SK-N-SH (cell line): ENCODE results near the gene CEACAM4. TPM values are rescaled to one million over a fixed set of nuclear protein-coding genes. Genes with fewer than 3 reads are reported as not detected.

Experiments used
- CTCF ChIA-PET: fragments of 300-600, 350-600 bp; formaldehyde crosslinking; extraction: SDS; loops from one replicate; lab custom pipeline; 2021; lab: Yijun Ruan, JAX
- POLR2A ChIA-PET: fragments of 350-600 bp; sonication (Branson Sonifier 250); formaldehyde crosslinking; extraction: SDS; loops from one replicate; lab custom pipeline; 2020; ENCODE audit warnings: antibody characterized with exemption, inconsistent platforms; lab: Yijun Ruan, JAX
- DNase-seq: peaks from one replicate; pipeline ENCODE4 v3.0.0; 2012
- H2AFZ ChIP-seq: fragments of 200-600 bp; sonication (generic); 2 replicates; pipeline ENCODE4 v1.8.1; 2016; ENCODE audit warnings: antibody characterized with exemption, mild to moderate bottlenecking, low read depth
- H3F3A ChIP-seq: fragments of 200-600 bp; sonication (generic); replicated peaks from 2 replicates; pipeline ENCODE3; 2016; ENCODE audit warnings: antibody characterized with exemption, mild to moderate bottlenecking; ENCODE audit not compliant: insufficient read depth
- H3K27ac ChIP-seq, 2 experiments: fragments of 200-500 bp in 1 of 2; fragments of 200-600 bp in 1 of 2; sonication (Bioruptor generic) in 1 of 2; sonication (generic), shearing (Covaris generic) in 1 of 2; 2 replicates each; pipeline versions ENCODE4 v1.5.1 to v1.6.1; 2014 to 2016; ENCODE audit warnings: low read depth in 2 of 2, inconsistent platforms in 1 of 2, low read length in 1 of 2, mild to moderate bottlenecking in 1 of 2, mixed read lengths in 1 of 2
- H3K27me3 ChIP-seq: fragments of 200-600 bp; sonication (generic), shearing (Covaris generic); 2 replicates; pipeline ENCODE4 v1.6.1; 2016; ENCODE audit warnings: mixed run types; ENCODE audit not compliant: insufficient read depth
- H3K36me3 ChIP-seq, 2 experiments: fragments of 200-500 bp in 1 of 2; fragments of 200-600 bp in 1 of 2; sonication (Bioruptor generic) in 1 of 2; sonication (generic) in 1 of 2; replicated peaks in 1 of 2; 2 replicates each; pipeline versions ENCODE3 to v1.5.1; 2014 to 2016; ENCODE audit warnings: low read length in 1 of 2, mild to moderate bottlenecking in 1 of 2; ENCODE audit not compliant: insufficient read depth in 2 of 2, control insufficient read depth in 1 of 2
- H3K4me1 ChIP-seq, 2 experiments: fragments of 200-500 bp in 1 of 2; fragments of 200-600 bp in 1 of 2; sonication (Bioruptor generic) in 1 of 2; sonication (generic), shearing (Covaris generic) in 1 of 2; 2 replicates each; pipeline versions ENCODE4 v1.5.1 to v1.6.1; 2014 to 2016; ENCODE audit warnings: low read depth in 1 of 2, low read length in 1 of 2, mixed run types in 1 of 2; ENCODE audit not compliant: insufficient read depth in 2 of 2, control insufficient read depth in 1 of 2
- H3K4me2 ChIP-seq: fragments of 200-600 bp; sonication (generic), shearing (Covaris generic); 2 replicates; pipeline ENCODE4 v1.6.1; 2017; ENCODE audit warnings: mixed run types
- H3K4me3 ChIP-seq, 2 experiments: fragments of 200-500 bp in 1 of 2; fragments of 200-600 bp in 1 of 2; sonication (Bioruptor generic) in 1 of 2; sonication (generic), shearing (Covaris generic) in 1 of 2; 2 replicates each; pipeline versions ENCODE4 v1.5.1 to v1.8.1; 2014 to 2016; ENCODE audit warnings: low read depth in 2 of 2, inconsistent platforms in 1 of 2, low read length in 1 of 2, mild to moderate bottlenecking in 1 of 2, mixed read lengths in 1 of 2, moderate library complexity in 1 of 2
- H3K79me2 ChIP-seq: fragments of 200-600 bp; sonication (generic); 2 replicates; pipeline ENCODE4 v1.8.1; 2017; ENCODE audit warnings: mild to moderate bottlenecking; ENCODE audit not compliant: insufficient read depth
- H3K9ac ChIP-seq: fragments of 200-600 bp; sonication (generic); 2 replicates; pipeline ENCODE4 v1.6.1; 2017; ENCODE audit warnings: mixed run types
- H3K9me2 ChIP-seq: fragments of 200-600 bp; sonication (generic); 2 replicates; pipeline ENCODE4 v1.6.1; 2017; ENCODE audit warnings: mixed run types
- H3K9me3 ChIP-seq: fragments of 200-600 bp; sonication (generic); 2 replicates; pipeline ENCODE4 v1.6.1; 2017; ENCODE audit warnings: mixed run types, mild to moderate bottlenecking, moderate library complexity
- H4K20me1 ChIP-seq: fragments of 200-600 bp; sonication (generic); 2 replicates; pipeline ENCODE4 v1.6.1; 2017; ENCODE audit warnings: mild to moderate bottlenecking, mixed run types; ENCODE audit not compliant: insufficient read depth
- ELF1 ChIP-seq: IDR thresholded peaks from 2 replicates; pipeline ENCODE4 v1.4.0; 2012
- FOSL2 ChIP-seq: IDR thresholded peaks from 2 replicates; pipeline ENCODE4 v1.4.0; 2012; ENCODE audit warnings: low read depth, mild to moderate bottlenecking, moderate library complexity, borderline replicate concordance
- GABPA ChIP-seq: IDR thresholded peaks from 2 replicates; pipeline ENCODE4 v1.4.0; 2012; ENCODE audit warnings: low read depth, mild to moderate bottlenecking
- GATA2 ChIP-seq: sonication (generic); formaldehyde crosslinking; IDR thresholded peaks from 2 replicates; pipeline ENCODE4 v1.5.0; 2020; ENCODE audit warnings: mild to moderate bottlenecking, missing genetic modification reagents
- IRF3 ChIP-seq: fragments of 150-350 bp; IDR thresholded peaks from 2 replicates; pipeline ENCODE4 v1.6.1; 2016; ENCODE audit warnings: mild to moderate bottlenecking, low read depth, low read length
- NRF1 ChIP-seq: IDR thresholded peaks from 2 replicates; pipeline ENCODE4 v1.6.1; 2012; ENCODE audit warnings: low read depth, mild to moderate bottlenecking, low read length
- RAD21 ChIP-seq: IDR thresholded peaks from 2 replicates; pipeline ENCODE4 v1.6.1; 2012; ENCODE audit warnings: mild to moderate bottlenecking, low read length
- RCOR1 ChIP-seq: fragments of 150-350 bp; IDR thresholded peaks from 2 replicates; pipeline ENCODE4 v1.6.1; 2017; ENCODE audit warnings: antibody characterized with exemption, low read length
- REST ChIP-seq: IDR thresholded peaks from 2 replicates; pipeline ENCODE4 v1.6.1; 2012; ENCODE audit warnings: mild to moderate bottlenecking, low read depth, low read length, moderate library complexity
- SMC3 ChIP-seq: IDR thresholded peaks from 2 replicates; pipeline ENCODE4 v1.6.1; 2012; ENCODE audit warnings: low read depth, low read length, improper control_type of control experiment
- TAF1 ChIP-seq: IDR thresholded peaks from 2 replicates; pipeline ENCODE4 v1.6.1; 2012; ENCODE audit warnings: low read depth, mild to moderate bottlenecking, low read length, moderate library complexity, borderline replicate concordance
- WGBS: methylation state at CpG from one replicate; pipeline ENCODE4 v1.1.6; 2017; ENCODE audit warnings: low lambda C conversion rate; 5-methylcytosine and 5-hydroxymethylcytosine counted together
- polyA plus RNA-seq, 3 experiments: library from polyadenylated mRNA; depleted of rRNA; stranded (reverse); fragments of >200 nt; gene quantifications; 2 replicates each; pipeline ENCODE4 v1.2.3, GENCODE V29; 2012

The CEACAM4 gene
- polyA plus RNA-seq, 1 of the 3 experiments (the other 2 are of a cell fraction): not detected

DNA sequence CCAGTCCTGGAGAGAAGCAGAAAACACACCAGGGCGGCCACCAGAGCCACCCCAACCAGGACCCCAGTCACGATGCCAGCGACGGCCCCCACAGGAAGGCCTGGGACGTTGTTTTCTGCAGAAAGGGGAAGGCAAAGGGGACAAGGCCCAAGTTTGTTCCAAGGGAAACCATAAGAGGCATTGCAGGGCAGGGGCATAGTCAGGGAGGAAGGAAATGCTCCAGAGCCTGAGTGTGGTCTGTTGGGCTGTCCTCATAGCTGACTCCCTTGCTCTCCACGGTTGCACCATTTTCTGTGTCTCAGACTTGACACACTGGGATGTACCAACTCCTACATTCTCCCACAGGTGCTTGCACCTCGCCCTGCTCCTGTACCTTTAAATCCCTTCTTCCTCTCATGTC lies 5.2 kb downstream of the CEACAM4 start:
- WGBS: 4% methylated on average over 7 of the region's 7 CpGs
- no peaks in the 10 kb centered on the region for H3K79me2 ChIP-seq
- no peaks in the 10 kb centered on the region for H3K4me1 ChIP-seq
- no peak overlapping the region for H3K4me2 ChIP-seq
- H3K27me3 ChIP-seq: peaks cover 9% of the 10 kb centered on the region; the same call in 1 of the 2 replicates
- CTCF ChIA-PET: interaction anchor here (1.2 to 1.3 kb wide), 2 partner anchors 23 to 28 kb away, joined by 3 read pairs; no protein-coding TSS in a partner anchor
- no peak overlapping the region for H3K9ac ChIP-seq
- H3K4me3 ChIP-seq: no peak overlapping the region
- no peak for DNase-seq
- H2AFZ ChIP-seq: no peak overlapping the region
- no peaks in the 10 kb centered on the region for H3K9me3 ChIP-seq
- TF ChIP-seq GABPA (no peak), SMC3 (no peak), NRF1 (no peak), GATA2 (CRISPR knock-in tag) (no peak), TAF1 (no peak), ELF1 (no peak)
- no peaks in the 10 kb centered on the region for H3K36me3 ChIP-seq
- no peaks in the 10 kb centered on the region for H4K20me1 ChIP-seq
- no peaks in the 10 kb centered on the region for H3K9me2 ChIP-seq
- no peak overlapping the region for H3K27ac ChIP-seq
- H3F3A ChIP-seq: no peaks in the 10 kb centered on the region
- POLR2A ChIA-PET: no interaction called here

DNA sequence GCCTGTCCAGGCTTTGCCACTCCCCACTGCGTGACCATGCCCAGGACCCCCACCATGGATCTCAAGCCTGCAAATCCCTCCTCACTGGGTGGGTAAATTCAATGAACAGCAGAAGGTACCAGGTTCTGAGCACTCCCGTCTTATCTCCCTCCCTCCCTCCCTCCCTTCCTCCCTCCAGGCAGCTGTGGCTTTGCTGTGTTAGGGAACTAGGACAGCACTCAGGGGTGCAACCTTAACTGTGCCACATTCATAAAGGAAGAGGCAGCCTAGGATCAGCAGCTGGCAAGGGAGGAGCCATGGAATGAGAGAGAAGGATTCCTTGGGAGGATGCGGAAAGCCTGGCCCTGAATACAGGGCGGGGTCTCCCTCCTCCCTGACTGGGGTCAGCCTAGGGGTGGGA lies 5.6 kb downstream of the CEACAM4 start:
- Histone ChIP-seq H3K79me2 (no peaks in the 10 kb centered on the region), H3K4me1 (no peaks in the 10 kb centered on the region), H3K9ac (no peak overlapping the region), H3K27me3 (peaks cover 9% of the 10 kb centered on the region; the same call in 1 of the 2 replicates), H3K4me3 (no peak overlapping the region), H3K36me3 (no peaks in the 10 kb centered on the region), H3F3A (no peaks in the 10 kb centered on the region), H3K4me2 (no peak overlapping the region), H4K20me1 (no peaks in the 10 kb centered on the region), H3K27ac (no peak overlapping the region), H3K9me3 (no peaks in the 10 kb centered on the region), H3K9me2 (no peaks in the 10 kb centered on the region), H2AFZ (no peak overlapping the region)
- WGBS: 25% methylated on average over 4 of the region's 4 CpGs
- POLR2A ChIA-PET: no interaction called here
- DNase-seq: no peak
- TF ChIP-seq GATA2 (CRISPR knock-in tag): no peak
- no peak for TF ChIP-seq RCOR1
- TF ChIP-seq FOSL2: no peak
- TF ChIP-seq RAD21: no peak
- no peak for TF ChIP-seq REST
- no peak for TF ChIP-seq IRF3
- CTCF ChIA-PET: interaction anchor here (1.3 to 2.2 kb wide), 2 partner anchors 21 to 23 kb away, joined by 3 to 8 read pairs; no protein-coding TSS in a partner anchor
